ENCODE measurements around the gene PHACTR1.

Gene PHACTR1

DNA sequence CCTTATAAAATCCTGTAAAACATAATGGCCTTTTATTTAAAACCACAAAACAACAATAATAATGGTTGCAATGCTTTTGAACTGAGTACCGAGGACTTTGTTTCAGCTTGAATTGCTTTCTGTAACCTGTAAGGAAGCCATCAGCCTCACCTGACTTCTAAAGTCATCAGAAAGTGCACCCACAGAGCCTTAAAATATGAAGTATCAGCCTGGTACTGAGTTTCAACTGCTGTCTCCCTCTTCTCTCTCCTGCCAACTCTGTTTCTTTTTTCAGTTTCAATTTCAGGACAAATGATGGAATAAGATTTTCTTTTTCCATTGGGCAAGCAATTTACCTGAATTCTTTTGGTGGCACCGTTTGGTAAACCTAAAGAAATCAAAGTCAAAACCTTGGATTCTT lies 119.4 kb downstream of the PHACTR1 start:
- Histone ChIP-seq H4K20me1 (no peaks in the 10 kb centered on the region), H3K9ac (no peak overlapping the region), H3K4me3 (no peak overlapping the region), H3K4me2 (no peak overlapping the region), H3K9me3 (replicated peaks in 1 of 11) (peaks cover 14 to 26% (median 20%) of the 10 kb centered on the region in 11 experiments), H3K36me3 (no peaks in the 10 kb centered on the region), H3K27me3 (no peaks in the 10 kb centered on the region), H3K27ac (no peak overlapping the region), H3K4me1 (no peaks in the 10 kb centered on the region)
- no peak for TF ChIP-seq Cebpa-rat (IDR thresholded peaks at IDR 0.05)

GRCh38 chr6:12841619-12842018 lies 125.1 kb downstream of the PHACTR1 start:
- no peaks in the 10 kb centered on the region for H3K4me1 ChIP-seq
- H4K20me1 ChIP-seq = no peaks in the 10 kb centered on the region
- no peaks in the 10 kb centered on the region for H3K27me3 ChIP-seq
- no peaks in the 10 kb centered on the region for H3K36me3 ChIP-seq
- H3K4me3 ChIP-seq = no peak overlapping the region
- no peak overlapping the region for H3K9ac ChIP-seq
- peaks cover 14 to 26% (median 20%) of the 10 kb centered on the region in 11 experiments for H3K9me3 ChIP-seq (replicated peaks in 1 of 11)
- H3K4me2 ChIP-seq = no peak overlapping the region
- no peak for TF ChIP-seq Cebpa-rat (IDR thresholded peaks at IDR 0.05)
- no peak overlapping the region for H3K27ac ChIP-seq

- Histone ChIP-seq H4K20me1 (no peaks in the 10 kb centered on the region), H3K27ac (no peak overlapping the region), H3K9me3 (replicated peaks in 1 of 11) (peaks cover 11 to 21% (median 16%) of the 10 kb centered on the region in 11 experiments), H3K4me1 (no peaks in the 10 kb centered on the region), H3K27me3 (no peaks in the 10 kb centered on the region), H3K9ac (no peak overlapping the region), H3K4me2 (no peak overlapping the region), H3K4me3 (no peak overlapping the region), H3K36me3 (no peaks in the 10 kb centered on the region)
- no peak for TF ChIP-seq Cebpa-rat (IDR thresholded peaks at IDR 0.05)
Measured at GRCh38 chr6:12842114-12842513, 125.5 kb downstream of the PHACTR1 start.

GRCh38 chr6:12842658-12843057 lies 126.1 kb downstream of the PHACTR1 start:
- Histone ChIP-seq H3K4me1 (no peaks in the 10 kb centered on the region), H3K9me3 (replicated peaks in 1 of 11) (peaks cover 6 to 16% (median 10%) of the 10 kb centered on the region in 11 experiments), H3K4me2 (no peak overlapping the region), H3K4me3 (no peak overlapping the region), H3K27me3 (no peaks in the 10 kb centered on the region), H3K27ac (no peak overlapping the region), H4K20me1 (no peaks in the 10 kb centered on the region), H3K9ac (no peak overlapping the region), H3K36me3 (no peaks in the 10 kb centered on the region)
- TF ChIP-seq Cebpa-rat (IDR thresholded peaks at IDR 0.05) = no peak

- no peak overlapping the region for H3K27ac ChIP-seq
- no peaks in the 10 kb centered on the region for H3K27me3 ChIP-seq
- TF ChIP-seq Cebpa-rat (IDR thresholded peaks at IDR 0.05) = no peak
Measured at GRCh38 chr6:12844284-12845223, 128.0 kb downstream of the PHACTR1 start.

GRCh38 chr6:12845224-12846004 lies 128.8 kb downstream of the PHACTR1 start:
- no peak for TF ChIP-seq Cebpa-rat (IDR thresholded peaks at IDR 0.05)
- Histone ChIP-seq H4K20me1 (no peaks in the 10 kb centered on the region), H3K27me3 (no peaks in the 10 kb centered on the region), H3K4me2 (no peak overlapping the region), H3K9ac (no peak overlapping the region), H3K9me3 (replicated peaks in 1 of 11) (no peaks in the 10 kb centered on the region), H3K27ac (no peak overlapping the region), H3K36me3 (no peaks in the 10 kb centered on the region), H3K4me1 (no peaks in the 10 kb centered on the region), H3K4me3 (no peak overlapping the region)

More at GRCh38 chr6:12844284-12845223, 128.0 kb downstream of the PHACTR1 start:
- H3K9me3 ChIP-seq (replicated peaks in 1 of 11) = no peaks in the 10 kb centered on the region
- H3K4me3 ChIP-seq = no peak overlapping the region
- no peak overlapping the region for H3K4me2 ChIP-seq
- no peak overlapping the region for H3K9ac ChIP-seq
- H3K4me1 ChIP-seq = no peaks in the 10 kb centered on the region
- H3K36me3 ChIP-seq = no peaks in the 10 kb centered on the region
- H4K20me1 ChIP-seq = no peaks in the 10 kb centered on the region

- Histone ChIP-seq H3K4me1 (no peaks in the 10 kb centered on the region), H3K9ac (no peak overlapping the region), H3K9me3 (replicated peaks in 1 of 11) (no peaks in the 10 kb centered on the region), H3K36me3 (no peaks in the 10 kb centered on the region), H3K4me3 (no peak overlapping the region), H3K27me3 (no peaks in the 10 kb centered on the region), H3K27ac (no peak overlapping the region), H4K20me1 (no peaks in the 10 kb centered on the region), H3K4me2 (no peak overlapping the region)
- no peak for TF ChIP-seq Cebpa-rat (IDR thresholded peaks at IDR 0.05)
Measured at GRCh38 chr6:12848964-12849808, 132.6 kb downstream of the PHACTR1 start.

GRCh38 chr6:12849809-12850198 lies 133.2 kb downstream of the PHACTR1 start:
- H3K4me1 ChIP-seq = no peaks in the 10 kb centered on the region
- H3K9ac ChIP-seq = no peak overlapping the region
- no peaks in the 10 kb centered on the region for H3K9me3 ChIP-seq (replicated peaks in 1 of 11)
- H3K27me3 ChIP-seq = no peaks in the 10 kb centered on the region
- no peaks in the 10 kb centered on the region for H4K20me1 ChIP-seq
- H3K36me3 ChIP-seq = no peaks in the 10 kb centered on the region
- H3K4me2 ChIP-seq = no peak overlapping the region
- H3K4me3 ChIP-seq = no peak overlapping the region
- no peak for TF ChIP-seq Cebpa-rat (IDR thresholded peaks at IDR 0.05)
- H3K27ac ChIP-seq = no peak overlapping the region
